Measurements from ENCODE around the gene ARHGAP28. TPM values are rescaled to one million over a fixed set of nuclear protein-coding genes. Genes with fewer than 3 reads are reported as not detected.
"Not testable (repeated sequence)": the region's sequence is repeated elsewhere in the genome, so short reads cannot be mapped to it uniquely, and the experiment has no call there.

The ARHGAP28 gene
- polyA plus RNA-seq, 1 donor from 2014 or later: 9.8 TPM

- no peak overlapping the region for H3K27ac ChIP-seq (ENCODE audit: low read length)
- H3K9ac ChIP-seq (ENCODE audit: low read length): no peak overlapping the region
- no peaks in the 10 kb centered on the region for H3K79me2 ChIP-seq (replicated peaks; ENCODE audit: insufficient read depth, low read length)
- no peaks in the 10 kb centered on the region for H3K27me3 ChIP-seq (ENCODE audit: insufficient read depth, low read depth, low read length)
- TF ChIP-seq TAF1 (IDR thresholded peaks at IDR 0.05; ENCODE audit: low read depth) (no peak), EP300 (conservative IDR thresholded peaks at IDR 0.05; ENCODE audit: poor library complexity, severe bottlenecking) (no peak)
- H3K36me3 ChIP-seq (ENCODE audit: insufficient read depth, low read length): no peaks in the 10 kb centered on the region
- H4K20me1 ChIP-seq (ENCODE audit: insufficient read depth): no peaks in the 10 kb centered on the region
- H2AFZ ChIP-seq (ENCODE audit: low read depth, low read length): no peak overlapping the region
- H3K4me2 ChIP-seq (ENCODE audit: low read length): no peak overlapping the region
- H3K9me3 ChIP-seq (ENCODE audit: low read length): no peaks in the 10 kb centered on the region
- H3F3A ChIP-seq (ENCODE audit: insufficient read depth, low read length, poor library complexity, severe bottlenecking): no peaks in the 10 kb centered on the region
- no peaks in the 10 kb centered on the region for H3K9me2 ChIP-seq (ENCODE audit: insufficient read depth, low read length)
- H3K4me3 ChIP-seq (ENCODE audit: low read length): no peak overlapping the region
Measured at GRCh38 chr18:6796511-6796910, 67.0 kb downstream of the ARHGAP28 start.

DNA sequence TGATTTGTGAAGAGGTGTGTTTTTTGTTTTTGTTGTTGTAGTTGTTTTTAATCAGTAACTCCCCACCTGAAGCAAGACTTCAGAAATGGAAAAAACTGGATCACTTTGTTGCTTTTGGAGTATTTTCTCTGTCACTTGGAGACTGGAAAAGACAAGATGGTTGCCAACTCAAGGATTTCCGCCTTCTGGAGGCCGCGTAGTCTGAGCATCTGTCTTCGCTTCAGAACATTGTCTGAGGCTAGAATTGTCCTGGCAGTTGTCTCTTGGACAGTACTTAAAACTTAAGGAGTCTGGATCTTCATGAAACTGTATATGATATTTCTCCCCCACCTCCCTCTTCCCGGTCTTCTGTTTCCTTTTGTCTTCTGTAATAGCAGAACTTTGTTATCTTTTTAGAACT is 67.7 kb downstream of the ARHGAP28 start:
- Histone ChIP-seq H3K9me2 (ENCODE audit: insufficient read depth, low read length) (no peaks in the 10 kb centered on the region), H3K4me3 (ENCODE audit: low read length) (no peak overlapping the region), H3K27ac (ENCODE audit: low read length) (no peak overlapping the region), H3K27me3 (ENCODE audit: insufficient read depth, low read depth, low read length) (no peaks in the 10 kb centered on the region), H3F3A (ENCODE audit: insufficient read depth, low read length, poor library complexity, severe bottlenecking) (no peaks in the 10 kb centered on the region), H3K9ac (ENCODE audit: low read length) (no peak overlapping the region), H4K20me1 (ENCODE audit: insufficient read depth) (no peaks in the 10 kb centered on the region), H3K36me3 (ENCODE audit: insufficient read depth, low read length) (no peaks in the 10 kb centered on the region), H3K9me3 (ENCODE audit: low read length) (no peaks in the 10 kb centered on the region), H2AFZ (ENCODE audit: low read depth, low read length) (no peak overlapping the region), H3K4me2 (ENCODE audit: low read length) (no peak overlapping the region), H3K79me2 (replicated peaks; ENCODE audit: insufficient read depth, low read length) (no peaks in the 10 kb centered on the region)
- no peak for TF ChIP-seq EP300 (conservative IDR thresholded peaks at IDR 0.05; ENCODE audit: poor library complexity, severe bottlenecking)
- TF ChIP-seq MXI1 (conservative IDR thresholded peaks at IDR 0.05; ENCODE audit: poor library complexity, severe bottlenecking): no peak
- TF ChIP-seq RAD21 (conservative IDR thresholded peaks at IDR 0.05): no peak
- no peak for TF ChIP-seq EZH2 (IDR thresholded peaks at IDR 0.05; ENCODE audit: borderline replicate concordance, insufficient read depth, low read length, poor library complexity, severe bottlenecking)
- no peak for TF ChIP-seq CTCF (IDR thresholded peaks at IDR 0.05; ENCODE audit: poor library complexity, severe bottlenecking)
- TF ChIP-seq TAF1 (IDR thresholded peaks at IDR 0.05; ENCODE audit: low read depth): no peak
- no peak for TF ChIP-seq SMC3 (conservative IDR thresholded peaks at IDR 0.05; ENCODE audit: poor library complexity)
- no peak for TF ChIP-seq POLR2AphosphoS5 (IDR thresholded peaks at IDR 0.05)
- TF ChIP-seq REST (IDR thresholded peaks at IDR 0.05; ENCODE audit: borderline replicate concordance): no peak

DNA sequence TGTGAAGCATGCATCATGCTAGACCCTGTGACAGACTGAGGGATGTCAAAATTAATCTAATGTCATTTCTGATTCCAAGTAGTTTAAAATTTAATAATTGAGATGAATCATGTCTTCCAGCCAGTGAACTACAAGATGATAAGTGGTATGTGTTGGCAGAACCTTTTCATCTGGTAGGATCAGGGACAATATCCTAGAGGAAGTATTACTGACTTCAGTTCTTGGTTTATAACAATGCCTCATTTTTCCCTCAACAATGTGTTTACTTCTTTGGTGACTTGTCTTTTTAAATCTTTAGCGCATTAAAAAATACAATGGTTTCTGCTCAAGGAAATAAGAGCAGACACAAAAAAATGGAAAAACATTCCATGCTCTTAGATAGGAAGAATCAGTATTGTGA is 69.4 kb downstream of the ARHGAP28 start:
- no peaks in the 10 kb centered on the region for H3K9me2 ChIP-seq (ENCODE audit: insufficient read depth, low read length)
- no peak overlapping the region for H2AFZ ChIP-seq (ENCODE audit: low read depth, low read length)
- no peaks in the 10 kb centered on the region for H4K20me1 ChIP-seq (ENCODE audit: insufficient read depth)
- no peaks in the 10 kb centered on the region for H3K79me2 ChIP-seq (replicated peaks; ENCODE audit: insufficient read depth, low read length)
- no peak overlapping the region for H3K27ac ChIP-seq (ENCODE audit: low read length)
- no peaks in the 10 kb centered on the region for H3F3A ChIP-seq (ENCODE audit: insufficient read depth, low read length, poor library complexity, severe bottlenecking)
- H3K27me3 ChIP-seq (ENCODE audit: insufficient read depth, low read depth, low read length): no peaks in the 10 kb centered on the region
- TF ChIP-seq RAD21 (conservative IDR thresholded peaks at IDR 0.05) (no peak), SMC3 (conservative IDR thresholded peaks at IDR 0.05; ENCODE audit: poor library complexity) (no peak), CTCF (IDR thresholded peaks at IDR 0.05; ENCODE audit: poor library complexity, severe bottlenecking) (no peak)
- no peaks in the 10 kb centered on the region for H3K9me3 ChIP-seq (ENCODE audit: low read length)
- H3K36me3 ChIP-seq (ENCODE audit: insufficient read depth, low read length): no peaks in the 10 kb centered on the region
- H3K4me2 ChIP-seq (ENCODE audit: low read length): no peak overlapping the region
- H3K9ac ChIP-seq (ENCODE audit: low read length): no peak overlapping the region
- no peak overlapping the region for H3K4me3 ChIP-seq (ENCODE audit: low read length)

DNA sequence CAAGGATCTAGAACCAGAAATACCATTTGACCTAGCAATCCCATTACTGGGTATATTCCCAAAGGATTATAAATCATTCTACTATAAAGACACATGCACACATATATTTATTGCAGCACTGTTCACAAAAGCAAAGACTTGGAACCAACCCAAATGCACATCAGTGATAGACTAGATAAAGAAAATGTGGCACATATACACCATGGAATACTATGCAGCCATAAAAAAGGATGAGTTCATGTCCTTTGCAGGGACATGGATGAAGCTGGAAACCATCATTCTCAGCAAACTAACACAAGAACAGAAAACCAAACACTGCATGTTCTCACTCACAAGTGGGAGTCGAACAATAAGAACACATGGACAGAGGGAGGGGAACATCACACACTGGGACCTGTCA is 70.8 kb downstream of the ARHGAP28 start:
- H2AFZ ChIP-seq (ENCODE audit: low read depth, low read length); H3K9me2 ChIP-seq (ENCODE audit: insufficient read depth, low read length); H3K27me3 ChIP-seq (ENCODE audit: insufficient read depth, low read depth, low read length); H3K27ac ChIP-seq (ENCODE audit: low read length); H3K4me2 ChIP-seq (ENCODE audit: low read length); H3K4me3 ChIP-seq (ENCODE audit: low read length); H3K9ac ChIP-seq (ENCODE audit: low read length); H3K36me3 ChIP-seq (ENCODE audit: insufficient read depth, low read length); H3K79me2 ChIP-seq (replicated peaks; ENCODE audit: insufficient read depth, low read length); H4K20me1 ChIP-seq (ENCODE audit: insufficient read depth); H3F3A ChIP-seq (ENCODE audit: insufficient read depth, low read length, poor library complexity, severe bottlenecking); H3K9me3 ChIP-seq (ENCODE audit: low read length): not testable (repeated sequence)

All from neural cell (in vitro differentiated cells).